GF-D8 (cell line): ENCODE results near the gene HAVCR1.
"Not testable (repeated sequence)": the region's sequence is repeated elsewhere in the genome, so short reads cannot be mapped to it uniquely, and the experiment has no call there.

Experiments used
- DNase-seq: peaks from one replicate; lab custom pipeline; 2025; lab: John Stamatoyannopoulos, UW

Gene HAVCR1

DNA sequence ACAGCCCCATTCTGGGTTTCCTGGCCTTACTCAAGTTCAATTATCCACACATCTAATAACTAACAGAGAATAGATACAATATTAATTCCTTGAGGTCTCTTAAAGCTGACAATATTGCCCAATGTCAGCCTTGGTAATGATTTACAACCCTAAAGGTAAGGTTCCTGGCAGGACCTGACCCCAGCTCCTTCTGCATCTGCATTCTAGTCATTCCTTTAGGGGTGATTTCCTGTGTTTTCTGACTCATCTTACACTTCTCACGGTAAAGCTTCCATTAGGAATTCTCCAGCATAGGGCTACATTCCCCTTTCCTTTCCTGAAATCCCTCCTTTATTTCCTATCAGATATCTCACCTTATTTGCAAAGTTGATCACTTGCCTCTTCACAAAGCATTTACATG is 9.3 kb downstream of the HAVCR1 start:
- DNase-seq, result no peak

DNA sequence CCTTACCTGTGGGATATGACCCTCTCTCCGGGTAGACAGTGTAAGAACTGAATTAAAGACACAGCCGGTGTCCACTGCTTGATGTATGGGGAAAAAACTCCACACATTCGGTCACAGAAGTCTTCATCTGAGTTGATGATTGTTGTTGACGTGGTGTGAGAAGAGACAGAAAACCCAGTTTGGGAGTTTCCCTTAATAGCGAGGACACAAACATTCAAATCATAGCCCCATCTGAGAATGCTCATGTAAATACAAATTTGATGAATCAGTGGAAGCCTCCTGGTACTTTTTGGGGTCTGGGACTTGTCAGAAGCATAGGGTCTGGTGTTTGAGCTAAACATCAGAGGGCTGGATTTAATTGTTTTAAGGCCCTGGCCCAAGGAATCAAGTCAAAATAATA is 11.0 kb downstream of the HAVCR1 start:
- DNase-seq, result no peak

DNA sequence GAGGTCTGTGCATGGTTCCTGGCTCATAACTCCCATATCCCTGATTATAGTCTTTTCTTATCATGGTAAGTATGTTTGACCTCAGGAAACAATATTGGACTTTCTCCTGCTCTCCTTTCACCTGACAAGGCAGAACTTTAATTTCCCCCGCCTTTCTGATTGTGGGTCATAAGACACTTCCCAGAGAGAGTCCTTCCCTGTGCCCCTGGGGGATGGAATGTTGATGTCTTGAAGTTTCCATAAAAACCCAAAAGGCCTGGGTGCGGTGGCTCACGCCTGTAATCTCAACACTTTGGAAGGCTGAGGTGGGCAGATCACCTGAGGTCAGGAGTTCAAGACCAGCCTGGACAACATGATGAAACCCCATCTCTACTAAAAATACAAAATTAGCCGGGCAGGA is 11.9 kb downstream of the HAVCR1 start:
- not testable (repeated sequence) for DNase-seq

DNA sequence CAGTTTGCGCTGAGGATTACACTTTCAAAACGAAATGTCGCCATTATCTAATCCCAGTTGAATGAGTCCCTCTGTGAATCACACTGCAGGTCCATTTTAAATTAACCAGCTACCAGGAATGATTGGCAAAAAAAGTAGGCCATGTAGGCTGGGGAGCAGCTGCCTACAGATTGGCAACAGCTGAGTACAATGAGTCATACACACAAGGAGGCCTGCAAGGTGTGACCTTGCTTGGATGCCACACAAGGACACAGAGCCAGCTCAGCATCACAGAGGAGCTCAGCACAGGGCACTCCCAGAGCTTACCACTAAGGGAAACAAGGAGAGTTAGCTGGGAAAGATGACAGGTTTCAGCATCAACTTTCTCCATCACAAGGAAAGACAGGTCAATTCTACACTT is 12.9 kb downstream of the HAVCR1 start:
- DNase-seq, result no peak

DNA sequence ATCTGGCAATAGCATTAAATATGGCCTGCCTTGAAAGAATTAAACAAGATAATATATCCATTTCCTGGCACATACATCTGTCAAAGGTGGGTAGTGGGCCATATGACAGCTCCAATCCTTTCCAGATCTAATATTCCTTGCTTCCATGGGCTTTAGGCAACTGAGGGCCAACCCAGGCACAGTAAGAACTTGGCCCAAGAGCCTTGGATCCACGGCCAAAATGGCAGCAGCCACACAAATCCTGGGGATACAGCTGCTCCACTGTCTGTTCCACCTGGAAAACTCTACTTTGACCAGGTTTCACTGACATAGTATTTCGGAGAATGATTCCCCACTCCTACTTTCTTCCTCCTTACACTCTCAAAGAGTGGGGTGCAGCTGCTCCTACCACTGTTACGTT is 13.3 kb downstream of the HAVCR1 start:
- no peak for DNase-seq

DNA sequence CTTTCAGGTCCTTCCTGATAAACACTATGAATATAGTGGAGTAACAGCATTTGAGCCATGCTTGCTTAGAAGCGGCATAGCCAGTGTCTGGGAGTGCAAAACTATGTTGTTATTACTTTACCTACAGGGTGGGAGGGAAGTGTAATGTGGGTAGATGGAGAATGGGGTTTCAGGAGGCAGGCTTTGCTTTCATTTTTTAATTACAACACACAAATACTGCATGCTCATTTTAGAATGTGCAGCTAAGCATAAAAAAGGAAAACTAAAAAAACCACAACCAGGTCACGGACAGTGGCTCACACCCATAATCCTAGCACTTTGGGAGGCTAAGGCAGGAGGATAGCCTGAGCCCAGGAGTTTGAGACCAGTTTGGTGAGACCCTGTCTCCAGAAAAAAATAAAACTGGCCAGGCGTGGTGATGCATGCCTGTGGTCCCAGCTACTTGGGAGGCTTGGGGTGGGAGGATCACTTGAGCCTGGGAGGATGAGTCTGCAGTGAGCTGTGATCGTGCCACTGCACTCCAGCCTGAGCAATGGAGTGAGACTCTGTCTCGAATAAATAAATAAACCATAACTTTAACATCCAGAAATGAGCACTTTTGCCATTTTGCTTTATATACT is 20.2 kb downstream of the HAVCR1 start:
- no peak for DNase-seq

DNA sequence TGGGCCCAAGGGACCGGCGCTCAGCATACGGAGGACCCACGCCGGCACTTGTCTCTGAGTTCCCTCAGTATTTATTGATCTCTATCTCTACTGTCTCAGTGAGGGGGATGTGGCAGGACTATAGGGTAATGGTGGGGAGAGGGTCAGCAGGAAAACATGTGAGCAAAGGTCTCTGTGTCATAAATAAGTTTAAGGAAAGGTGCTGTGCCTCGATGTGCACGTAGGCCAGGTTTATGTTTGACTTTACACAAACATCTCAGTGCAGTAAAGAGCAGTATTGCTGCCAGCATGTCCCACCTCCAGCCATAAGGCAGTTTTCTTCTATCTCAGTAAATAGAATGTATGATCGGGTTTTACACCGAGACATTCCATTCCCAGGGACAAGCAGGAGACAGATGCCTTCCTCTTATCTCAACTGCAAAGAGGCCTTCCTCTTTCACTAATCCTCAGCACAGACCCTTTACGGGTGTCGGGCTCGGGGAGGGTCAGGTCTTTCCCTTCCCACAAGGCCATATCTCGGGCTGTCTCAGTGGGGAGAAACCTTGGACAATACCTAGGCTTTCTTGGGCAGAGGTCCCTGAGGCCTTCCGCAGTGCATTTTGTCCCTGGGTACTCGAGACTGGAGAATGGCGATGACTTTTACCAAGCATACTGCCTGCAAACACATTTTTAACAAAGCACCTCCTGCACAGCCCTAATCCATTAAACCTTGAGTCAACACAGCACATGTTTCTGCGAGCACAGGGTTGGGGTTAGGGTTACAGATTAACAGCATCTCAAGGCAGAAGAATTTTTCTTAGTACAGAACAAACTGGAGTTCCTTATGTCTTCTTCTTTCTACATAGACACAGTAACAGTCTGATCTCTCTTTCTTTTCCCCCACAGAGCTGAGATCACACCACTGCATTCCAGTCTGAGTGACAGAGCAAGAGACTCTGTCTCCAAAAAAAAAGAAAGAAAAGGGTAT is 24.5 kb downstream of the HAVCR1 start:
- not testable (repeated sequence) for DNase-seq

DNA sequence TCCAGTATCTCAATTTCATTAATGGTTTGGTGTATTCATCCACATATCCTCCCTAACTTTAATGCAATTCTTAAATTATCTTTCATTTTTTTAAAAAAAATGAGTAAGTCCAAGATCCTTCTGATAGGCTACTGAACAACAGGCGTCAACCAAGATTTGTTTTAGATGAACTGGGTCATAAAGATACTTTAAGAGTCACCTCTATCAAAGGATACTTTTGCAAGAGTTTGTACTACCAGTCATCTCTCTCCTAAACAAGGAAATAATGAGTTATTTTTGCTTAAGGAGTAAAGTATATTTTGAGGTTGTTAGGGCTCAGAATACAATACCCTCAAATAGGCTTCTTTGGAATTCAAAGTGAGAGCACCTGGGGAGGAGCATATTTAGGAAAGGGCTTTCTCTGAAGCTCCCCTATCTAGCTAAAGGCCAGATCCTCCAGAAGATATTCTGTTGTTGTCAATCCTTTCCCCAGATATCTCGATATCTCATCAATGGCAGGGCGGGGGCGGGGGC is 25.8 kb downstream of the HAVCR1 start:
- DNase-seq, result no peak

DNA sequence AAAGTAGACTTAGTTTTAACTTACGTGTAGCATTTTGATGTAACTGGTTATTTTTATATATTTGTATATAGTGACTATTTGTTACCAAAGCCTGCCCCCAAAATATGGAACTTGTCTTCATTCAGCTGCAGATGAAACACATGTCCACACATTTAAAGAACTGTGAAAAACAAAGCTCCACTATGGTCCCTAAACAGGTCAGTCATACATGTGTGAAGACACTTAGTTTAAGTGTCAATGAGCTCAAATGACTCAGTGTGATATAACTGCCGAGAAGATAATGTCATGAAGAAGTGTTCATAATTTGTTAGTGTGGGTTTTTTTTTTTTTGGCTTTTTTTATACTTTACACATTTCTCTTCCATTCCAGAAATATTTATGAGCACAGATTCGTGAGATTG is 28.2 kb downstream of the HAVCR1 start:
- no peak for DNase-seq

DNA sequence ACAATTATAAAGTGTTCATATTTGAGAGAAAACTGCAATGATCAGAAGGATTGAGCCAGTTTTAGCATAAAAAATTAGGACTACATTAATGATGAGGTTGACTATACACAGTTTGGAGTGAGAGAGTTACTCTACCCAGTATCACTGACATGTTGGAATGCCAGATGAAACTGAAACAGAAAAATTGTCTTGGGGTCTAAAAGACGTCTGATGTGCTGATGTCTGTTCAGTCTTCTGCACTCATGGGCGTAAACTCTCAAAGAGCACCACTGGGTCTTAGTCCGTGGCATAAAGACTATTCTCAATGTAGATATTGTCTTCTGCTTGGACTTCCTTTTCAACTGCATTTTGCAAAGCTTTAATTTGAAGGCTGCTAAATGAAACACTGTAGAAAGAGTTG is 29.5 kb downstream of the HAVCR1 start:
- no peak for DNase-seq

DNA sequence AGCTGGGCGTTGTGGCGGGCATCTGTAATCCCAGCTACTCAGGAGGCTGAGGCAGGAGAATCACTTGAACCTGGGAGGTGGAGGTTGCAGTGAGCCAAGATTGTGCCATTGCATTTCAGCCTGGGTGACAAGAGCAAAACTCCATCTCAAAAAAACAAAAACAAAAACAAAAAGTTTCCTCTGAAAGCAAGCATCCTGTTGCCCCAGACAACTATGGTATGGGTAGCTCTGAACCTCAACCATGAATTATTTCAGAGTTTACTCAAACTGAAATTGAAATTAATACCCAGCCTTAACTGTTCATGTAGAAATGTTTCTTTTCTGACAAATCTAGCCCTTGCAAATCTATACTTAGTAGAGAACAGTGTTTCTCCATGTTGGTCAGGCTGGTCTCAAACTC is 31.3 kb downstream of the HAVCR1 start:
- DNase-seq, result not testable (repeated sequence)

DNA sequence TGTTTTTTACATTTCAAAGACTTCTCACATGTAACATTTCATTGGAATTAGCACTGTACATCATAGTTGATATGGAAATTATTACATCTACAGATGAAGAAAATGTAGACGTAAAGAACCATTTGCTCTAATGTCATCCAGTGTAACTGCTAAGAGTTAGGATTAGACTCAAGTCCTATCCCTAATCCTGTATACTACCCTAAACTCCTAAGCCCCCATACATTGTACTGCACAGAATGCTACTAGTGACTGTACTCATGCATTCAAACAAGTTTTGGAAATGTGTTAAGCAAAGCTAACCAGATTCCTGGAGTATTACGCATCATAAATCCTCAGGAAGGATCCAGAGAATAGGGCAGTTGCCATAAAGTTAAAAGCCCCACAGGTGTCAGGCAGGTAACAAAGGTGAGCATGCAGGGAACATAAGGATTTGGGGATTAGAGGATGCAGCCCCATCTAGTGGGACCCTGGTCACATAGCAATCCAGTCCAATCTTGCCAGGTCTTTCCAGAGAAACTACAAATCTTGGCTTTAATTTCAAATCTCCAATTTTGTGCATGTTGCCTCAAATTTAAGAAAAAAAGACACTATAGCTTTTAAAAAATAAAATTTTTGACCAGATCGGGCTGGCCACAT is 32.0 kb downstream of the HAVCR1 start:
- no peak for DNase-seq

DNA sequence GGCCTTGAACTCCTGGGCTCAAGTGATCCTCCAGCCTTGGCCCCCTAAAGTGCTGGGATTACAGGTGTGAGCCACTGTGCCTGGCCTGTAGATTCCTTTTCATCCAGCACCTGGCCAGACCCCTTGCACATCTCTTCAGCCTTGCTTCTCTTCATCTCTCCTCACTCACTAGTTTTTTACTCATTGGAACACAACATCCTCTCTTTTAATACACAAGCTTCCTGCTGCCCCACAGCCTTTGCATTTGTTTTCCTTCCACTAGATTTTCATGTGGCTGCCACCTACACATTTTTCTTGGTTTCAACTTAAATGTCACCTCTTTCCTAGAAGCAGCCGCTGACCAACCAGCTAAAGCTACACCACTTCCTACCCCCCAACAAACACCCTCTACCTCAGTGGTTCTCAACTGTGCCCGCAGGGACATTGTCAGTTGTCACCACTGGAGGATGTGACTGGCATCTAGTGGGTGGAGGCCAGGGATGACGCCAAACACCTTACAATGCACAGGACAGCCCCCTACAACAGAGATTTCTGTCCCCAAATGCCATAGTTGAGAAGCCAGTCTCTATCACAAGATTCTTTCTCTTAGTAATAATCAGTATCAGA is 33.7 kb downstream of the HAVCR1 start:
- DNase-seq, result no peak

DNA sequence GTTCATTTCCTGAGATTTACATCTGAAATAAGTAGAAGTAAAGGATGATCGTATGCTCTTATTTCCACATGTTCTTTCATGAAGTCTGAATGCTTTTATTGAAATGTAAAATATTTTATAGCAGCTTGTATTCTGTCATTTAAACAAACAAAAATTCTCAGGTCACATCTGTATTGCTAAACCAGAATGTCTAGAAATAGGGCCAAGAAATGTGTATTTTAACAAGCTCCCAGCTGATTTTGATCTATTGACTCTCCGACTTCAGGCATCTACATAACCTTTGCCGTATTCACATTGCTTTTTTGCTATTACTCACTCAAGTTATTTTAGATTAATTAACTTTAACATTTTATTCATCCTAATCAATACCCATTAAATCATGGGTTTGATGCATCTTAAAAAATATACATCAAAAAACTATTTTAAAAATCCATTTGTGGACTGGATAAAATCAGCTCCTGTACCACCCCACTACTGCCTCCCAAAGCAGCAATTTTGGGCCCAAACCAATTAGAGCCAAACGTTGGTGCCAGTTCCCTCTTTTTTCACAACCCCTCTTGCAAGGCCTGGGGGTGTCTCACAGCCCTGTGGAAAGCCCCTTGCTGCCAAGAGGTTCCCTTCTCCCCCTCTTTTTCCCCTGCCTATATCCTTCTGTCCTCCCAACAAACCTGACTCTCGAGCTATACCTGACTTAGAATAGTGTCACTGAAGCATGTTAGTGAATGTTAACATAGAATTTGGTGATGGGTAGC is 34.5 kb downstream of the HAVCR1 start:
- DNase-seq, result no peak

DNA sequence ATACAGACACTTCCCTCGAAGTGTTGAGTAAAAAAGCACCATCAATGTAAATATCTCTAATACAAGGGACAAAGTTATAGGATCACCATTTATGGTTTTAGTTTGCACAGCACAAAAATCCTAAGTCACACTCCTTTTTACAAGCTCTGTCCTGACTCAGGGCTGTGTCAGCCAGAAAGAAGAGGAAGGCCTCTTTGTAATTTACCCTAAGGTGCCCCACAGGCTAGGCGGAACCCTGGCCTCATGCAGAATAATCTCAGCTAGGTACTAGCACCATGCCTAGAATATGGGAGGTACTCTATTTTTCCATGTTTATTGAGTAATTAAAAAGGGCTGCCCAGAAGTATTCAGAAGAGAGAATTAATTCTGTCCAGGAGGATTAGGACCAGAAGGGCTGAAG is 36.9 kb downstream of the HAVCR1 start:
- DNase-seq, result no peak

DNA sequence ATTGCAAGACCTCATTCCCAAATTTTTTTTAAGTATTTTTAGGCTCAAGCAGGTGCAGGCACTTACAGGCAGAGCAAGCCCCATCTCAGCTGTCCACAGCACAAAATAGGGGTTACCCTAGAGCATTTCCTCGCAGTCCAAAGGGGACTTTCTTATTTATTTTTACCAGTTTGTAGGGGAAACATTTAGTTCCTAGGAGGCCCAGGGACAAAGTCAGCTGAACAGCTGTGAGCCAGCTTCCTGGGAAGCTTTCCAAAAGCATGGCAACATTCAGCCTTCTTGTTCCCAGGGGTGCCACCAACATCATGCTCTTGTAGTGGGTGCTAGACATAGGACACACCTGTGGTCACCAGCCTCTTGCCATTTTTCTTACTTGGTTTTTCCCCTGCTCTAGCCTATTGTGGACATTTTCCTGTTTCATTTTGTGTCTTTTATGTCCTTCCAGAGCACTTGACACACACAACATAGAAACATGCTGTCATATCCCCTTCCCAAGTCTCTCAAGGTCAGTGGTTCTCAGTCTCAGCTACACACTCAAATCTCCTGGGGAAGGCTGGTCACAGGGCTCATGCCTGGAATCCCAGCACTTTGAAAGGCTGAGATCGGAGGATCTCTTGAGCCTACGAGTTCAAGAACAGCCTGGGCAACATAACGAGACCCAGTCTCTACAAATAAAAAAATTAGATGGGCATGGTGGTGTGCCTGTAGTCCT is 38.2 kb downstream of the HAVCR1 start:
- no peak for DNase-seq

DNA sequence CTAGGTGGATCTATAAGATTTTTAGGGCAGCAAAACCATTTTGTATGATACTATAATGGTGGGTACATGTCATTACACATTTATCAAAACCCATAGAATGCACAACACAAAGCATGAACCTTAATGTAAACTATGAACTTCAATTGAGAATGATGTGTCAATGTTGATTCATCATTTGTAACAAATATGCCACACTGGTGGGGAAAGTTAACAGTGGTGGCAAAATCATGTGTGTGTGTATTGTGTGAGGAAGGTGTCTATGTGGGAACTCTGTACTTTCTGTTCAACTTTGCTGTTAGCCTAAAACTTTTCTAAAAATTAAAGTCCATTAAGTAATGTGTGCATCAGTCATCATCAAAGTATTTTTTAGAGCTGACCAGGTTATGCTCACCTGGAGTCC is 38.9 kb downstream of the HAVCR1 start:
- no peak for DNase-seq

DNA sequence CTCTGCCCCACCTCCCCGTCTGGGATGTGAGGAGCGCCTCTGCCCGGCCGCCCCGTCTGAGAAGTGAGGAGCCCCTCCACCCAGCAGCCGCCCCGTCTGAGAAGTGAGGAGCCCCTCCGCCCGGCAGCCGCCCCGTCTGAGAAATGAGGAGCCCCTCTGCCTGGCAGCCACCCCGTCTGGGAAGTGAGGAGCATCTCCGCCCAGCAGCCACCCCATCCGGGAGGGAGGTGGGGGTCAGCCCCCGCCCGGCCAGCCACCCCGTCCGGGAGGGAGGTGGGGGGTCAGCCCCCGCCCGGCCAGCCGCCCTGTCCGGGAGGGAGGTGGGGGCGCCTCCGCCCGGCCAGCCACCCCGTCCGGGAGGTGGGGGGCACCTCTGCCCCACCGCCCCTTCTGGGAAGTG is 44.8 kb downstream of the HAVCR1 start:
- DNase-seq, result not testable (repeated sequence)

DNA sequence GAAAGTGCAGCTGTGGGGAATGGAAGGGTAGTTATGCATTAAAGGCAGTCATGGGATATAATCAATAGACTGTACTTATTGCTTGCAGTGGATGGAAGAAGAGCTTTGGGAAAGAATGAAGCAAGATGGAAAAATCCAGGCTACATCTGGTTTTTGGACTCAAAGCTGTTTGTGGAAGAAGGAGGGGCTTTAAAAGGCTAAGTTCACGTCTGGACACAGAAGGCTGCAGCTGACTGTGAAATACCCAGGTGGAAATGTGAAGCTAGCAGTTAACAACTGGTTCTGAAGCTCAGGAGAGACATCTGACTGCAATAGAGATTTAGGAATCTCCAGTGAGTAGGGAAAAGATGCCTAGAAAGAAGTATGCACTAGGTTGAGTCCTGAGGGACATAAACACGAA is 52.7 kb downstream of the HAVCR1 start:
- no peak for DNase-seq

DNA sequence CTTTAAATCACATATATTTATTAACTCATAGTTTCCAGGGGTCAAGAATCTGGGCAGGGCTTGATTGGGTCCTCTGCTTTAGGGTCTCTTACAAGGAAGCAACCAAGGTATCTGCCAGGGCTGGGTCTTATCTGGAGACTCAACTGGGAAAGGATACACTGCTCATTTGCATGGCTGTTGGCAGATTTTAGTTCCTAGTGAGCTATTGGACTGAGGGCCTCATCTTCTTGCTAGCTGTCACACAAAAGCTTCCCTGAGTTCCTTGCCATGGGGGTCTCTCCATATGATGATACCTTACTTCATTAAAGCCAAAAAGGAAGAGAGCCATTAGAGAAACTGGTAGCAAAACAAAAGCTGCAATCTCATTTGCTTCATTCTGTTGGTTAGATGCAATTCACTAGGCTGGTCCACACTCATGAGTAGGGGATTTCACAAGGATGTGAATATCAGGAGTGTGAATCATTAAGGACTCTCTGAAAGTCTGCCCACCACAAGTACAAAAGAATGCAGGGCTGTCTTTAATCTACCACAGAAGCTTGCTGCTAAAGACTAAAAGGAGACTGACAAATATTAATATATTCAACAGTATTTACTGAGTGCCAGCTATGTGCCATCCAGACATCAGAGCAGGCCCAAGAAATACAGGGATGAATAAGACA is 53.9 kb downstream of the HAVCR1 start:
- DNase-seq, result no peak
